GM12891 (cell line): ENCODE data around the gene RGL3.
"Not testable (repeated sequence)": the region's sequence is repeated elsewhere in the genome, so short reads cannot be mapped to it uniquely, and the experiment has no call there.

Source experiments
- DNase-seq: peaks from one replicate; pipeline ENCODE4 v3.0.0; 2011; ENCODE audit warnings: low spot score; ENCODE audit not compliant: insufficient read length
- FAIRE-seq: peaks from 2 replicates; lab custom pipeline; 2011; peaks lifted over from hg19 to GRCh38; lab: Jason Lieb, UNC
- PAX5 ChIP-seq: IDR thresholded peaks from 2 replicates; pipeline ENCODE4 v1.6.1; 2011; ENCODE audit warnings: low read length, moderate library complexity, mild to moderate bottlenecking; ENCODE audit not compliant: insufficient read depth, severe bottlenecking
- POLR2A ChIP-seq: IDR thresholded peaks from 2 replicates; pipeline ENCODE4 v1.6.1; 2011; ENCODE audit warnings: low read depth, low read length, control low read depth
- POLR2AphosphoS5 ChIP-seq: IDR thresholded peaks from 2 replicates; pipeline ENCODE4 v1.6.1; 2011; ENCODE audit warnings: low read depth, low read length, control low read depth
- POU2F2 ChIP-seq: IDR thresholded peaks from 2 replicates; pipeline ENCODE4 v1.6.1; 2011; ENCODE audit warnings: low read depth, mild to moderate bottlenecking, control low read depth, low read length, moderate library complexity
- SPI1 ChIP-seq: IDR thresholded peaks from 2 replicates; pipeline ENCODE4 v1.6.1; 2011; ENCODE audit warnings: low read depth, low read length, control low read depth
- TAF1 ChIP-seq: IDR thresholded peaks from 2 replicates; pipeline ENCODE4 v1.6.1; 2011; ENCODE audit warnings: low read depth, low read length, control low read depth

The RGL3 gene

GRCh38 chr19:11435057-11435832 lies 16.1 kb upstream of the RGL3 start, which contains the start of the genes ODAD3 and PRKCSH:
ODAD3 (minus strand) TSS chr19:11435121; CDS start chr19:11435016, 105 bp downstream.
PRKCSH (plus strand) TSS chr19:11435635; CDS start chr19:11436118, 483 bp downstream.
- FAIRE-seq (peak; percentile 100), DNase-seq (peak; percentile 96)
- TF ChIP-seq SPI1 = 0 out of 2 replicates have a peak, but pooled peaks have one; percentile 25
- peak; percentile 88; the same call in 1 of the 2 replicates for TF ChIP-seq TAF1
- no peak for TF ChIP-seq PAX5
- peak; percentile 92 for TF ChIP-seq POLR2AphosphoS5
- peak; percentile 62; the same call in 1 of the 2 replicates for TF ChIP-seq POU2F2
- TF ChIP-seq POLR2A = peak; percentile 88

- TF ChIP-seq POLR2AphosphoS5 = no peak
- no peak for TF ChIP-seq POLR2A
- TF ChIP-seq POU2F2 = no peak
- TF ChIP-seq SPI1 = no peak
- TF ChIP-seq TAF1 = no peak
- no peak for TF ChIP-seq PAX5
- no peak for DNase-seq
These were observed 15.6 kb upstream of the RGL3 start for GRCh38 chr19:11434703-11435056.

GRCh38 chr19:11433526-11433925 lies 14.4 kb upstream of the RGL3 start:
- FAIRE-seq, DNase-seq: not testable (repeated sequence)

More at GRCh38 chr19:11434703-11435056, 15.6 kb upstream of the RGL3 start:
- no peak for FAIRE-seq

- DNase-seq (no peak), FAIRE-seq (no peak)
- TF ChIP-seq POLR2A (no peak), POU2F2 (no peak), POLR2AphosphoS5 (no peak), PAX5 (no peak), TAF1 (no peak), SPI1 (no peak)
These were observed 7.5 kb upstream of the RGL3 start for GRCh38 chr19:11426656-11427055.

- DNase-seq (no peak), FAIRE-seq (no peak)
- no peak for TF ChIP-seq TAF1
- TF ChIP-seq SPI1 = no peak
- TF ChIP-seq POLR2A = no peak
- TF ChIP-seq POLR2AphosphoS5 = no peak
- TF ChIP-seq PAX5 = no peak
These were observed 6.8 kb upstream of the RGL3 start for GRCh38 chr19:11425719-11426457.

- DNase-seq (no peak), FAIRE-seq (no peak)
- TF ChIP-seq PAX5 (no peak), TAF1 (no peak), POU2F2 (no peak), SPI1 (no peak), POLR2AphosphoS5 (no peak), POLR2A (no peak)
These were observed 4.7 kb upstream of the RGL3 start for GRCh38 chr19:11423791-11424181.

GRCh38 chr19:11423164-11423790 lies 4.2 kb upstream of the RGL3 start:
- no peak for TF ChIP-seq PAX5
- TF ChIP-seq POU2F2 = no peak
- no peak for TF ChIP-seq POLR2A
- no peak for TF ChIP-seq TAF1
- TF ChIP-seq SPI1 = no peak
- TF ChIP-seq POLR2AphosphoS5 = no peak
- no peak for FAIRE-seq
- no peak for DNase-seq

- no peak for TF ChIP-seq PAX5
- TF ChIP-seq POLR2AphosphoS5 = no peak
- TF ChIP-seq SPI1 = no peak
- TF ChIP-seq TAF1 = no peak
- TF ChIP-seq POU2F2 = no peak
- TF ChIP-seq POLR2A = no peak
- FAIRE-seq (peak; percentile 97), DNase-seq (peak; percentile 80)
These were observed 3.3 kb upstream of the RGL3 start for GRCh38 chr19:11422163-11423065.
